OCI-LY7 (cell line): ENCODE results near the gene DNM2. TPM values are rescaled to one million over a fixed set of nuclear protein-coding genes. Genes with fewer than 3 reads are reported as not detected.

Experiments
- BruUV-seq: library from RNA; stranded (reverse); fragments of 400-500 nt; replicated peaks from 2 replicates; lab custom pipeline; 2021; lab: Mats Ljungman, UMichigan
- CTCF ChIA-PET: fragments of 300-600 bp; sonication (Branson Sonifier 250); formaldehyde crosslinking; loops from one replicate; lab custom pipeline; 2022; ENCODE audit warnings: antibody characterized with exemption; ENCODE audit not compliant: unreplicated experiment; lab: Charles Lee
- POLR2A ChIA-PET: fragments of 300-600 bp; sonication (Branson Sonifier 250); formaldehyde crosslinking; loops from one replicate; lab custom pipeline; 2022; ENCODE audit warnings: antibody characterized with exemption; lab: Charles Lee
- DNase-seq: peaks from one replicate; pipeline ENCODE4 v3.0.0-alpha.2; 2015; ENCODE audit warnings: low spot score
- H2AFZ ChIP-seq: fragments of 200-600 bp; sonication (generic), shearing (Covaris generic); 2 replicates; pipeline ENCODE4 v1.6.1; 2014; ENCODE audit warnings: mild to moderate bottlenecking, antibody characterized with exemption, low read length, moderate library complexity
- H3K27ac ChIP-seq: fragments of 200-600 bp; sonication (generic); 2 replicates; pipeline ENCODE4 v1.5.1; 2014; ENCODE audit warnings: mixed run types, low read depth, mild to moderate bottlenecking, moderate library complexity, low read length, inconsistent platforms; ENCODE audit not compliant: poor library complexity, severe bottlenecking
- H3K36me3 ChIP-seq: fragments of 200-600 bp; sonication (generic); 2 replicates; pipeline ENCODE4 v1.6.1; 2014; ENCODE audit warnings: mild to moderate bottlenecking, antibody characterized with exemption, low read length, moderate library complexity, mixed read lengths; ENCODE audit not compliant: insufficient read depth
- H3K4me1 ChIP-seq: fragments of 200-600 bp; sonication (generic); 2 replicates; pipeline ENCODE4 v1.5.1; 2014; ENCODE audit warnings: mild to moderate bottlenecking, low read length; ENCODE audit not compliant: insufficient read depth, poor library complexity, severe bottlenecking
- H3K4me2 ChIP-seq: fragments of 200-600 bp; sonication (generic); 2 replicates; pipeline ENCODE4 v1.6.1; 2014; ENCODE audit warnings: mild to moderate bottlenecking, low read length
- H3K4me3 ChIP-seq: fragments of 200-600 bp; sonication (generic); 2 replicates; pipeline ENCODE4 v1.5.1; 2014; ENCODE audit warnings: mild to moderate bottlenecking, low read depth, low read length; ENCODE audit not compliant: poor library complexity, severe bottlenecking
- H3K79me2 ChIP-seq: fragments of 200-600 bp; sonication (generic); 2 replicates; pipeline ENCODE4 v1.6.1; 2016; ENCODE audit warnings: low read depth, mild to moderate bottlenecking, low read length, moderate library complexity, mixed read lengths; ENCODE audit not compliant: insufficient read depth
- H3K9me2 ChIP-seq: fragments of 200-600 bp; sonication (generic); 2 replicates; pipeline ENCODE4 v1.6.1; 2016; ENCODE audit warnings: mild to moderate bottlenecking, low read length, mixed read lengths; ENCODE audit not compliant: insufficient read depth
- H3K9me3 ChIP-seq: fragments of 200-600 bp; sonication (generic); 2 replicates; pipeline ENCODE4 v1.6.1; 2014; ENCODE audit warnings: mild to moderate bottlenecking, mixed run types, low read length, mixed read lengths
- H4K20me1 ChIP-seq: fragments of 200-600 bp; sonication (generic); 2 replicates; pipeline ENCODE4 v1.6.1; 2014; ENCODE audit warnings: mild to moderate bottlenecking, antibody characterized with exemption, low read length, moderate library complexity, mixed read lengths; ENCODE audit not compliant: insufficient read depth
- CTCF ChIP-seq: fragments of 200-600 bp; sonication (generic); conservative IDR thresholded peaks from 2 replicates; pipeline ENCODE4 v1.5.1; 2014; ENCODE audit warnings: mild to moderate bottlenecking, antibody characterized with exemption, low read length, moderate library complexity, mixed read lengths
- EZH2phosphoT487 ChIP-seq: fragments of 200-600 bp; sonication (generic); IDR thresholded peaks from 2 replicates; pipeline ENCODE4 v1.6.1; 2018; ENCODE audit warnings: low read depth, borderline replicate concordance, mild to moderate bottlenecking, mixed run types, antibody characterized with exemption, low read length, moderate library complexity, mixed read lengths
- intact Hi-C: fragments of 100-400 bp; cut with micrococcal nuclease; formaldehyde crosslinking; loops from one replicate; pipeline ENCODE4 v1.10.0; 2022; ENCODE audit not compliant: unreplicated experiment
- total RNA-seq, 2 experiments: library from RNA; depleted of rRNA in 1 of 2; stranded (reverse); fragments of >200 nt in 1 of 2; shearing (Covaris generic) in 1 of 2; gene quantifications; 2 replicates each; pipeline ENCODE4 v1.2.3, GENCODE V29; 2014 to 2022

Gene DNM2
- total RNA-seq, 2 experiments from 2014 or later: 139 to 165 TPM

- Histone ChIP-seq H3K4me2 (no peak overlapping the region), H3K79me2 (peaks cover 30% of the 10 kb centered on the region; the same call in 1 of the 2 replicates), H3K36me3 (peaks cover 42% of the 10 kb centered on the region), H3K9me2 (no peaks in the 10 kb centered on the region), H3K27ac (no peak overlapping the region), H3K9me3 (no peaks in the 10 kb centered on the region), H3K4me3 (no peak overlapping the region), H3K4me1 (peaks cover 43% of the 10 kb centered on the region), H2AFZ (no peak overlapping the region), H4K20me1 (0 out of 2 replicates have a peak, but pooled peaks cover 4% of the 10 kb centered on the region)
- ChIA-PET POLR2A (no interaction called here), CTCF (no interaction called here)
- no TSS peak for BruUV-seq
- DNase-seq: no peak
- TF ChIP-seq CTCF (no peak), EZH2phosphoT487 (no peak)
- intact Hi-C loops: no loop called here
Observed at GRCh38 chr19:10763828-10764339, 46.0 kb downstream of the DNM2 start.

- Histone ChIP-seq H3K79me2 (peaks cover 27% of the 10 kb centered on the region; the same call in 1 of the 2 replicates), H3K4me2 (no peak overlapping the region), H3K4me1 (peaks cover 43% of the 10 kb centered on the region), H4K20me1 (0 out of 2 replicates have a peak, but pooled peaks cover 4% of the 10 kb centered on the region), H3K9me2 (no peaks in the 10 kb centered on the region), H2AFZ (no peak overlapping the region), H3K27ac (no peak overlapping the region), H3K9me3 (no peaks in the 10 kb centered on the region), H3K36me3 (peaks cover 42% of the 10 kb centered on the region), H3K4me3 (no peak overlapping the region)
- intact Hi-C loops: no loop called here
- ChIA-PET POLR2A (no interaction called here), CTCF (no interaction called here)
- TF ChIP-seq CTCF: no peak
- no peak for TF ChIP-seq EZH2phosphoT487
- BruUV-seq: no TSS peak
- DNase-seq: no peak
Observed at GRCh38 chr19:10764340-10764894, 46.5 kb downstream of the DNM2 start.

- Histone ChIP-seq H3K4me1 (peaks cover 28% of the 10 kb centered on the region), H2AFZ (no peak overlapping the region), H3K79me2 (peaks cover 20% of the 10 kb centered on the region; the same call in 1 of the 2 replicates), H3K27ac (no peak overlapping the region), H3K4me2 (no peak overlapping the region), H3K9me3 (no peaks in the 10 kb centered on the region), H3K9me2 (no peaks in the 10 kb centered on the region), H3K36me3 (peaks cover 58% of the 10 kb centered on the region), H4K20me1 (0 out of 2 replicates have a peak, but pooled peaks cover 4% of the 10 kb centered on the region), H3K4me3 (no peak overlapping the region)
- POLR2A ChIA-PET: no interaction called here
- TF ChIP-seq CTCF: no peak
- TF ChIP-seq EZH2phosphoT487: no peak
- DNase-seq: no peak
- intact Hi-C loops: no loop called here
- CTCF ChIA-PET: no interaction called here
- no TSS peak for BruUV-seq
Observed at GRCh38 chr19:10766049-10766623, 48.3 kb downstream of the DNM2 start.
